ENCODE measurements around the gene MED12L. TPM values are rescaled to one million over a fixed set of nuclear protein-coding genes. Genes with fewer than 3 reads are reported as not detected.

MED12L gene
- total RNA-seq, 1 experiment from 2014 or later: 14.9 TPM

DNA sequence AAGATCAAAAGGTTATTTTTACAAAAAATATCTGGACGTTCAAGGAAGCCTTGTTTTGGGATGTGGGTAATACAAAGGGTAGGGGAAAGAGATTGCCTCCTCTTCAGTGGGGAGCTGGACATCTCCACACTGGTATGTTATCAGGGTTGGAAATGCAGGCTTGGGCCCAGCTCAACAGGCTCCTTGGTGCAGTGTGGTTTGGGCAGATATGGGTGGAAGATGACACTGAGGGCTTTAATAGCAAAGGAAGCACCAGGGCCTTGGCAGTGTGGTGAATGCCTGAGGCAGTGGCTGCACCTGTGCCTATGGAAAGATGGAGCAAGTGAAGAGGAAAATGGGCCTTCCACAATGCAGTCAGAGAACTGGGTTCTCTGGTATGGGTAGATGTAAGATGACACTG lies 11.2 kb upstream of the MED12L start:
- peaks cover 0 to under 1% of the 10 kb centered on the region in 2 experiments; a peak in 1 of 4 replicates for H3K4me1 Mint-ChIP-seq
- H3K36me3 Mint-ChIP-seq (ENCODE audit: insufficient read depth in 1 of 3, low read depth in 3 of 3): no peaks in the 10 kb centered on the region
- H3K27ac Mint-ChIP-seq: no peak overlapping the region; a peak in 1 of 7 replicates
- no peak for DNase-seq
- Histone ChIP-seq H4K91ac (ENCODE audit: insufficient read length, low read depth, low read length) (no peak overlapping the region), H3K27me3 (ENCODE audit: insufficient read depth, low read length) (no peaks in the 10 kb centered on the region), H3K4me2 (ENCODE audit: insufficient read depth, insufficient read length, low read length) (no peak overlapping the region), H2AK5ac (ENCODE audit: insufficient read length, low read length) (no peak overlapping the region), H2BK5ac (ENCODE audit: insufficient read length, low read length) (no peak overlapping the region), H2BK20ac (ENCODE audit: low read depth, low read length, poor library complexity, severe bottlenecking) (no peak overlapping the region), H3K9ac (ENCODE audit: extremely low read depth, insufficient read length, low read length) (no peak overlapping the region), H3T11ph (ENCODE audit: low read length) (no peak overlapping the region), H3K18ac (ENCODE audit: insufficient read length, low read depth, low read length) (no peak overlapping the region), H3K9me3 (ENCODE audit: control insufficient read depth, low read depth, low read length) (no peaks in the 10 kb centered on the region), H3K56ac (ENCODE audit: insufficient read length, low read depth, low read length) (no peak overlapping the region), H2BK120ac (ENCODE audit: low read depth, low read length, poor library complexity, severe bottlenecking) (no peak overlapping the region), H3K14ac (ENCODE audit: insufficient read depth, low read length) (no peak overlapping the region), H4K8ac (replicated peaks; ENCODE audit: insufficient read length, low read depth, low read length) (no peak overlapping the region), H2AFZ (ENCODE audit: low read length) (no peak overlapping the region), H4K20me1 (ENCODE audit: control insufficient read depth, insufficient read depth, insufficient read length) (no peaks in the 10 kb centered on the region), H3K27ac (ENCODE audit: insufficient read length, low read depth, low read length) (no peak overlapping the region), H4K5ac (ENCODE audit: insufficient read length, low read depth, low read length) (no peak overlapping the region), H2BK12ac (ENCODE audit: insufficient read length, low read depth, low read length) (no peak overlapping the region), H3K23me2 (ENCODE audit: insufficient read length, low read depth, low read length, poor library complexity, severe bottlenecking) (no peaks in the 10 kb centered on the region), H3K4ac (ENCODE audit: low read depth, low read length) (no peak overlapping the region), H3K79me1 (ENCODE audit: insufficient read depth, low read depth, low read length, poor library complexity, severe bottlenecking) (no peaks in the 10 kb centered on the region), H2BK15ac (ENCODE audit: low read depth, low read length) (no peak overlapping the region), H3K79me2 (ENCODE audit: insufficient read depth, low read length) (no peaks in the 10 kb centered on the region), H3K4me1 (ENCODE audit: insufficient read depth, low read length) (no peaks in the 10 kb centered on the region), H3K23ac (ENCODE audit: insufficient read length, low read depth, low read length) (no peak overlapping the region)
- WGBS (ENCODE audit: extremely low coverage, insufficient read length, low lambda C conversion rate): no CpG with 5 or more reads among the region's 1 CpG
- H3K27me3 Mint-ChIP-seq (ENCODE audit: low read depth): no peaks in the 10 kb centered on the region
- H3K9me3 Mint-ChIP-seq: no peaks in the 10 kb centered on the region
- TF ChIP-seq, protein P1, sequence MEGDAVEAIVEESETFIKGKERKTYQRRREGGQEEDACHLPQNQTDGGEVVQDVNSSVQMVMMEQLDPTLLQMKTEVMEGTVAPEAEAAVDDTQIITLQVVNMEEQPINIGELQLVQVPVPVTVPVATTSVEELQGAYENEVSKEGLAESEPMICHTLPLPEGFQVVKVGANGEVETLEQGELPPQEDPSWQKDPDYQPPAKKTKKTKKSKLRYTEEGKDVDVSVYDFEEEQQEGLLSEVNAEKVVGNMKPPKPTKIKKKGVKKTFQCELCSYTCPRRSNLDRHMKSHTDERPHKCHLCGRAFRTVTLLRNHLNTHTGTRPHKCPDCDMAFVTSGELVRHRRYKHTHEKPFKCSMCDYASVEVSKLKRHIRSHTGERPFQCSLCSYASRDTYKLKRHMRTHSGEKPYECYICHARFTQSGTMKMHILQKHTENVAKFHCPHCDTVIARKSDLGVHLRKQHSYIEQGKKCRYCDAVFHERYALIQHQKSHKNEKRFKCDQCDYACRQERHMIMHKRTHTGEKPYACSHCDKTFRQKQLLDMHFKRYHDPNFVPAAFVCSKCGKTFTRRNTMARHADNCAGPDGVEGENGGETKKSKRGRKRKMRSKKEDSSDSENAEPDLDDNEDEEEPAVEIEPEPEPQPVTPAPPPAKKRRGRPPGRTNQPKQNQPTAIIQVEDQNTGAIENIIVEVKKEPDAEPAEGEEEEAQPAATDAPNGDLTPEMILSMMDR (conservative IDR thresholded peaks at IDR 0.05): no peak
- H3K4me3 Mint-ChIP-seq: no peak overlapping the region

Data from H9 (cell line).